ENCODE results near the gene ZNF492.
"Not testable (repeated sequence)": the region's sequence is repeated elsewhere in the genome, so short reads cannot be mapped to it uniquely, and the experiment has no call there.

GRCh38 chr19:22703096-22703495 lies 69.0 kb downstream of the ZNF492 start:
- TF ChIP-seq SUZ12 (IDR thresholded peaks at IDR 0.05; ENCODE audit: extremely low read depth, insufficient read depth, insufficient read length); YY1 (IDR thresholded peaks at IDR 0.05; ENCODE audit: insufficient read depth, insufficient read length); ZNF274 (IDR thresholded peaks at IDR 0.05; ENCODE audit: low read depth, low read length): not testable (repeated sequence)

Measured in NT2/D1 (cell line).